WTC11 (cell line): ENCODE data around the gene PRR7. TPM values are rescaled to one million over a fixed set of nuclear protein-coding genes. Genes with fewer than 3 reads are reported as not detected.
A peak's percentile ranks its signal among the peaks of the same experiment; 100 is the strongest.

ENCODE experiments used
- ATAC-seq: fragments of 200-7000 bp; cut with Tn5 transposase; 2 replicates; pipeline ENCODE4 v1.10.0; 2021; ENCODE audit warnings: mild to moderate bottlenecking, moderate library complexity
- CTCF ChIA-PET: fragments of 300-600 bp; sonication (Branson Sonifier 250); formaldehyde crosslinking; loops from one replicate; lab custom pipeline; 2021; ENCODE audit warnings: antibody characterized with exemption; lab: Charles Lee
- POLR2A ChIA-PET: fragments of 350-600 bp; sonication (Branson Sonifier 250); formaldehyde crosslinking; loops from one replicate; lab custom pipeline; 2021; ENCODE audit warnings: antibody characterized with exemption; lab: Charles Lee
- DNase-seq: peaks from one replicate; pipeline ENCODE4 v3.0.0; 2021; ENCODE audit warnings: low spot score
- H3K27ac Mint-ChIP-seq: 2 replicates; pipeline ENCODE4 v1.8.0; 2021; ENCODE audit warnings: mixed read lengths
- H3K27me3 Mint-ChIP-seq: 2 replicates; pipeline ENCODE4 v1.8.0; 2021; ENCODE audit warnings: low read depth, mild to moderate bottlenecking, moderate library complexity, mixed read lengths
- H3K36me3 Mint-ChIP-seq: 2 replicates; pipeline ENCODE4 v1.8.0; 2021; ENCODE audit warnings: mixed read lengths
- H3K4me1 Mint-ChIP-seq: 2 replicates; pipeline ENCODE4 v1.8.0; 2022; ENCODE audit warnings: mixed read lengths
- H3K4me3 Mint-ChIP-seq: 2 replicates; pipeline ENCODE4 v1.8.0; 2021; ENCODE audit warnings: mild to moderate bottlenecking, moderate library complexity, mixed read lengths
- H3K9me3 Mint-ChIP-seq: 2 replicates; pipeline ENCODE4 v1.8.0; 2021; ENCODE audit warnings: mixed read lengths
- ATF2 ChIP-seq: sonication (generic); formaldehyde crosslinking; IDR thresholded peaks from 2 replicates; pipeline ENCODE4 v1.8.1; 2022; ENCODE audit warnings: low read depth, missing genetic modification reagents, borderline replicate concordance
- CDX4 ChIP-seq: fragments of 250-450 bp; sonication (Bioruptor Pico); IDR thresholded peaks from 2 replicates; pipeline ENCODE4 v1.9.0; 2021; ENCODE audit warnings: moderate library complexity, mild to moderate bottlenecking, inconsistent platforms, borderline replicate concordance
- CREM ChIP-seq: sonication (generic); formaldehyde crosslinking; IDR thresholded peaks from 2 replicates; pipeline ENCODE4 v1.8.1; 2022; ENCODE audit warnings: mild to moderate bottlenecking, missing genetic modification reagents, moderate library complexity
- ELF4 ChIP-seq: sonication (generic); formaldehyde crosslinking; IDR thresholded peaks from 2 replicates; pipeline ENCODE4 v1.8.1; 2022; ENCODE audit warnings: low read depth, mild to moderate bottlenecking, moderate library complexity, missing genetic modification reagents
- FOXK1 ChIP-seq: sonication (generic); formaldehyde crosslinking; IDR thresholded peaks from 2 replicates; pipeline ENCODE4 v1.8.0; 2022; ENCODE audit warnings: mild to moderate bottlenecking, moderate library complexity, missing genetic modification reagents
- FOXP4 ChIP-seq: sonication (generic); formaldehyde crosslinking; IDR thresholded peaks from 2 replicates; pipeline ENCODE4 v1.8.0; 2022; ENCODE audit warnings: mild to moderate bottlenecking, missing genetic modification reagents
- GABPB1 ChIP-seq: sonication (generic); formaldehyde crosslinking; IDR thresholded peaks from 2 replicates; pipeline ENCODE4 v1.8.1; 2023; ENCODE audit warnings: mild to moderate bottlenecking, missing genetic modification reagents
- GTF2I ChIP-seq: fragments of 250-450 bp; sonication (Bioruptor Pico); conservative IDR thresholded peaks from 2 replicates; pipeline ENCODE4 v1.4.0; 2021; ENCODE audit warnings: mild to moderate bottlenecking
- HMGA2 ChIP-seq: fragments of 250-450 bp; sonication (Bioruptor Pico); IDR thresholded peaks from 2 replicates; pipeline ENCODE4 v1.4.0; 2021; ENCODE audit warnings: mild to moderate bottlenecking, moderate library complexity
- JAZF1 ChIP-seq: fragments of 250-450 bp; sonication (Bioruptor Pico); IDR thresholded peaks from 2 replicates; pipeline ENCODE4 v1.9.0; 2021; ENCODE audit warnings: moderate library complexity, mild to moderate bottlenecking, inconsistent platforms
- MYBL2 ChIP-seq: sonication (generic); formaldehyde crosslinking; IDR thresholded peaks from 2 replicates; pipeline ENCODE4 v1.8.1; 2023; ENCODE audit warnings: mild to moderate bottlenecking, moderate library complexity, missing genetic modification reagents
- SMAD3 ChIP-seq: sonication (generic); formaldehyde crosslinking; IDR thresholded peaks from 2 replicates; pipeline ENCODE4 v1.8.0; 2022; ENCODE audit warnings: missing genetic modification reagents, mild to moderate bottlenecking, borderline replicate concordance
- SOX15 ChIP-seq: fragments of 250-450 bp; sonication (Bioruptor Pico); IDR thresholded peaks from 2 replicates; pipeline ENCODE4 v1.9.0; 2021; ENCODE audit warnings: mild to moderate bottlenecking
- SP1 ChIP-seq: sonication (generic); formaldehyde crosslinking; conservative IDR thresholded peaks from 2 replicates; pipeline ENCODE4 v1.8.1; 2022; ENCODE audit warnings: missing genetic modification reagents
- STAT6 ChIP-seq: sonication (generic); formaldehyde crosslinking; conservative IDR thresholded peaks from 2 replicates; pipeline ENCODE4 v1.8.1; 2023; ENCODE audit warnings: mild to moderate bottlenecking, low read depth, missing genetic modification reagents, moderate library complexity
- ZBTB21 ChIP-seq: sonication (generic); formaldehyde crosslinking; IDR thresholded peaks from 2 replicates; pipeline ENCODE4 v1.8.1; 2023; ENCODE audit warnings: mild to moderate bottlenecking, missing genetic modification reagents, borderline replicate concordance
- ZNF138 ChIP-seq: sonication (generic); formaldehyde crosslinking; conservative IDR thresholded peaks from 2 replicates; pipeline ENCODE4 v1.8.1; 2022; ENCODE audit warnings: mild to moderate bottlenecking, moderate library complexity, missing genetic modification reagents
- ZNF219 ChIP-seq: sonication (generic); formaldehyde crosslinking; IDR thresholded peaks from 2 replicates; pipeline ENCODE4 v1.8.0; 2023; ENCODE audit warnings: missing genetic modification reagents, mild to moderate bottlenecking, borderline replicate concordance
- ZNF317 ChIP-seq: sonication (generic); formaldehyde crosslinking; IDR thresholded peaks from 2 replicates; pipeline ENCODE4 v1.8.1; 2023; ENCODE audit warnings: low read depth, mild to moderate bottlenecking, moderate library complexity, missing genetic modification reagents, borderline replicate concordance
- ZNF423 ChIP-seq: fragments of 250-450 bp; sonication (Bioruptor Pico); IDR thresholded peaks from 2 replicates; pipeline ENCODE4 v2.1.2; 2022; ENCODE audit warnings: mild to moderate bottlenecking, moderate library complexity
- total RNA-seq: library from RNA; stranded (reverse); gene quantifications from 3 replicates; pipeline ENCODE4 v1.2.3, GENCODE V29; 2021

The PRR7 gene
- total RNA-seq, 1 experiment from 2014 or later: 13.1 TPM

GRCh38 chr5:177500685-177501522, 54.3 kb downstream of the PRR7 start (continued):
- TF ChIP-seq SP1: 0 out of 2 replicates have a peak, but pooled peaks have one; percentile 21
- TF ChIP-seq ZNF423 (CRISPR knock-in tag): 0 out of 2 replicates have a peak, but pooled peaks have one; percentile 63
- no peak for TF ChIP-seq GABPB1 (CRISPR knock-in tag)

- CTCF ChIA-PET: interaction anchor here (0.5 to 3.8 kb wide), 32 partner anchors 8 to 687 kb away, joined by 3 to 53 read pairs (median 7); partner anchors contain the start of genes DDX41, DOK3 and GRK6
- no peak for TF ChIP-seq ZNF138 (CRISPR knock-in tag)
- no peak for TF ChIP-seq FOXP4 (CRISPR knock-in tag)
- TF ChIP-seq MYBL2 (CRISPR knock-in tag): no peak
- no peak for TF ChIP-seq CDX4 (CRISPR knock-in tag)
- no peak for TF ChIP-seq ZBTB21
- TF ChIP-seq ZNF317: no peak
- no peak for TF ChIP-seq CREM (CRISPR knock-in tag)
- no peak for TF ChIP-seq SMAD3
- no peak for TF ChIP-seq GTF2I (CRISPR knock-in tag)
- no peak for TF ChIP-seq ZNF219 (CRISPR knock-in tag)
- Mint-ChIP-seq H3K4me1 (peaks cover 16% of the 10 kb centered on the region), H3K27ac (no peak overlapping the region; the same call in 1 of the 2 replicates), H3K9me3 (no peaks in the 10 kb centered on the region), H3K4me3 (no peak overlapping the region), H3K27me3 (peaks cover 31% of the 10 kb centered on the region), H3K36me3 (peaks cover 2% of the 10 kb centered on the region)
- POLR2A ChIA-PET: interaction anchor here (1.2 to 1.5 kb wide), 2 partner anchors 9 to 11 kb away, joined by 4 to 5 read pairs; no protein-coding TSS in a partner anchor
- ATAC-seq: no peak
- no peak for DNase-seq
Measured at GRCh38 chr5:177501874-177502678, 55.5 kb downstream of the PRR7 start.

- Mint-ChIP-seq H3K4me3 (no peak overlapping the region), H3K27ac (peak overlapping the region; percentile 68), H3K4me1 (peaks cover 16% of the 10 kb centered on the region)
Measured at GRCh38 chr5:177502886-177503285, 56.3 kb downstream of the PRR7 start.

GRCh38 chr5:177503351-177504085, 56.9 kb downstream of the PRR7 start:
- no peak for DNase-seq
- peaks cover 10% of the 10 kb centered on the region for H3K36me3 Mint-ChIP-seq
- TF ChIP-seq ATF2 (CRISPR knock-in tag) (no peak), JAZF1 (CRISPR knock-in tag) (no peak), STAT6 (CRISPR knock-in tag) (no peak), CDX4 (CRISPR knock-in tag) (no peak), ELF4 (CRISPR knock-in tag) (no peak), HMGA2 (no peak), SOX15 (no peak)

More at GRCh38 chr5:177502886-177503285, 56.3 kb downstream of the PRR7 start:
- Mint-ChIP-seq H3K36me3 (peaks cover 10% of the 10 kb centered on the region), H3K27me3 (peaks cover 28% of the 10 kb centered on the region), H3K9me3 (no peaks in the 10 kb centered on the region)
- ChIA-PET CTCF (interaction anchor here (0.6 to 3.8 kb wide), 5 partner anchors 45 to 193 kb away, joined by 3 to 33 read pairs (median 7); no protein-coding TSS in a partner anchor), POLR2A (no interaction called here)
- TF ChIP-seq FOXK1: no peak
- no peak for ATAC-seq
- no peak for DNase-seq

More at GRCh38 chr5:177503351-177504085, 56.9 kb downstream of the PRR7 start:
- no peak for ATAC-seq
- Mint-ChIP-seq H3K27me3 (peaks cover 22% of the 10 kb centered on the region), H3K4me1 (peaks cover 12% of the 10 kb centered on the region), H3K9me3 (no peaks in the 10 kb centered on the region), H3K4me3 (no peak overlapping the region), H3K27ac (peak overlapping the region; percentile 27; the same call in 1 of the 2 replicates)
- ChIA-PET POLR2A (no interaction called here), CTCF (interaction anchor here (1.5 to 3.8 kb wide), 4 partner anchors 13 to 114 kb away, joined by 6 to 29 read pairs (median 6); no protein-coding TSS in a partner anchor)
